HG03575 (cell line): ENCODE results near the gene CARM1.

ENCODE experiments used
- ATAC-seq: cut with Tn5 transposase; IDR thresholded peaks from one replicate; pipeline ENCODE4 v1.9.1; 2021; ENCODE audit not compliant: unreplicated experiment, insufficient number of reproducible peaks, low FRiP score; ENCODE audit errors: extremely low read depth

The CARM1 gene

DNA sequence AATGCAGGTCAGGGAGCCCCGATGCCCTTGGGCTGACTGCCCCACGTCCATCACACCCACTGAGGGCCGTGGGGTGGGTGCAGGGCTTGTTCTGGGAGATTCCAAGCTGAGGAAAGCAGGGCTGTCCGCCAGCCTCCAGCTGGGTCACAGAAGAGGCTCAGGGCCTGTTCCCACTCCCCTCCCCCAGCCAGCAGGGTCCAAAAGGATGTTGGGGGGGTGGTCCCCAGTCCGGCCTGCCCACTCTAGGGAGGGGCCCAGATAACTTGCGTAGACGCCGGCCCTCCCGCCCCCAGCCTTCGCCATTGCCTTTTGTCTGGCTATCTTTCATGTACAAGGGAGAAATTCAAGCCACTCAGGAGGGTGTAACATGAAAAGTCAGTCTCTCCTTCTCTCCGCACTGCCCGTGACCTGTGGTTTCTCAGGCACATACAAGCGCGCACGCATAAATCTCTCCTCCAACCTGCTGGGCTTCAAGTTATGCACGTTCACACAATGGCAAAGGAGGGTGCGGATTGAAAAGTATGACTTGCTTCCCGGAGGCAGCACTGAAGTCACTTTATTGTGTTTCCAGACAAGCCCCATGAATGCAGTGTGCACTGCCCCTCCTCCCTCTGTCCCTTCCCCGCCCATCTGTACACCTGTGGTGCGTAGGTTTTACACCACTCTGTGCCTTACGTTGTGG is 20.2 kb downstream of the CARM1 start:
- ATAC-seq: no peak

DNA sequence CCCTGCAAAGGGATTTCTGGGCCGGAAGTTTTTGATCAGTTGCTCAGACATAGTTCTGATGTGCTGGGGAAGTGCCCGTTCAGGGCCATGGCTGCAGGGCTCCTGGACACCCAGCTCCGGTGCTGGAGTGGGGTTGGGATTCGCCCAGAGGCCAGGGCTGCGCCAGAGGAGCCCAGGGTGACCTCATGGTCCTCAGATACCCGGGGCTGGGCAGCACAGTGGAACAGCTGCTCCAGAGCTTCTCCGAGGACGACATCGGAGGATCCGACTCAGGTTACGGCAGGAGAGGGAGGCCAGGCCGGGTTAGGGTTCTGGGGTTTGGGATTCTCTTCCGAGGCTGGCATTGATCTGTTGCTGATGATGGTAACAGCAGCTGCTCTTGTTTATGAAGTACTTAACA is 20.9 kb downstream of the CARM1 start:
- ATAC-seq: no peak

DNA sequence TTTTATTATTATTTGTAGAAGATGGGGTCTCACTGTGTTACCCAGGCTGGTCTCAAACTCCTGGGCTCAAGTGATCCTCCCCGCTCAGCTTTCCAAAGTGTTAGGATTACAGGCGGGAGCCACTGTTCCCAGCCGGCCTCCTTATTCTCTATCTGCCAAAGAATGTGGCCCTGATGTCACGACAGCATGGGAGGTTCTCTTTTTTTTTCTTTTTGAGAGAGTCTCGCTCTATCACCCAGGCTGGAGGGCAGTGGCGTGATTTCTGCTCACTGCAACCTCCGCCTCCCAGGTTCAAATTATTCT is 23.5 kb downstream of the CARM1 start:
- ATAC-seq: no peak

DNA sequence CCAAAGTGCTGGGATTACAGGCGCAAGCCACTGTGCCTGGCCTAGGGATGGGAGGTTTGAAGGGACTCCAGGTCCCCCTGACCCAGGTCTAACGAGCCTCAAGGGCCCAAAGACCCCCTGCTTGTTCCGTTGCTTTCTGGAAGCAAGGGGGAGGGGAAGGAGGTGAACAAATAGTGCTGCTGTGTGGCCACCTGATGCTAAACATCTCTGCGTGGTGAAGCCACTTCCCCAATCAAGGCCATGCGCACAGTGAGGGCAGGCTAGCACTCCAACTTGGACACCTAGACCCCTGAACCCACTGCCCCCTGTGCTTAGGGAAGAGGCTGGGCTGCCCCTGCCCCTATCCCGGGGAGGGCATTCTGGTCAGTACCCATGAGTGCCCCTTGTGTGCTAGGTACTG is 24.0 kb downstream of the CARM1 start:
- no peak for ATAC-seq

DNA sequence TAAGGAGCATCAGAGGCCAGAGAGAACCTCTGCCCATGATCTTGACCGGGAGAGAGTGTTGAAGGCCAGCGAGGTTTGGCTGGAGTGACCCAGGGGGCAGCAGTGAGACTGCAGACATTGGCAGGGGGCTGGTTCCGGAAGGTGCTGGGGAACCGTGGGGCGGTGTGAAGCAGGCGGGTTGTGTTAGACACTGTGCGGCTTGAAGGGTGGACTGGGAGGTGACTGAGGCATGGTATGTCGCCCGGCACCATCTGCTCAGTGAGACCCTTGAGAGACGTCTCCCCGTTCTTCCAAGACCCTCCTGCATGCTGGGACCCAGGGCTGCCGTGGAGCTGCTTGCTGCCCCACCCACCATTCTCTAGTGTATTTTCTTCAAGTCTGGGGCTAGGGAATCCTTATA is 24.6 kb downstream of the CARM1 start:
- no peak for ATAC-seq

DNA sequence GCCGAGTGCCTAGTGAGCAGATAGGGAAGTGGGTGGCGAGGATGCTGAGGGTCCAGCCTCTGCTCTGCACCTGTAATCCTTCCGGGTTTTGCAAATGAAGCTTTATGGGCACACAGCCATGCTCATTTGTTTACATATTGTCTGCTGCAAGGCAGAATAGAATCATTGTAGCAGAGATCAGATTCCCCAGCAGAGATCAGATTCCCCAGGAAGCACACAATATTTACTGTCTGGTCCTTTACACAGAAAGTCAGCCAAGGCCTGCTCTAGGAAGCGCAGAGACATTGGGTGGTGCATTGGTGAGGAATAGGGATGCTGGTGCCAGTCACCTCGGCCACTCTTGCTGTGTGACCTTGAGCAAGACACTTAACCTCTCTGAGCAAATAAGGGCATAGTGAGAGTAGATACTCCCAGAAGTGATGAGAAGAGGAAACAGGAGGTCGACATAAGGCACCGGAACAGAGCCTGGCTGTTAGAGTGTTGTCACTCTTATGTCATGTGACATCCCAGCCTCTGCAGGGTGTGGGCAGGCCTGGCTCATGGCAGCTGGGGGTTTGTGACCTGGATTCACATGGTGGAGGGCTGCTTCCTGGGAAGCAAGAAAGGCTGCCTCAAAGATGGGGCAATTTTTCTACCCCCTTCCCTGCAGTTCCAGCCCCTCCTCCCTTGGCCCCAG is 25.6 kb downstream of the CARM1 start:
- no peak for ATAC-seq

DNA sequence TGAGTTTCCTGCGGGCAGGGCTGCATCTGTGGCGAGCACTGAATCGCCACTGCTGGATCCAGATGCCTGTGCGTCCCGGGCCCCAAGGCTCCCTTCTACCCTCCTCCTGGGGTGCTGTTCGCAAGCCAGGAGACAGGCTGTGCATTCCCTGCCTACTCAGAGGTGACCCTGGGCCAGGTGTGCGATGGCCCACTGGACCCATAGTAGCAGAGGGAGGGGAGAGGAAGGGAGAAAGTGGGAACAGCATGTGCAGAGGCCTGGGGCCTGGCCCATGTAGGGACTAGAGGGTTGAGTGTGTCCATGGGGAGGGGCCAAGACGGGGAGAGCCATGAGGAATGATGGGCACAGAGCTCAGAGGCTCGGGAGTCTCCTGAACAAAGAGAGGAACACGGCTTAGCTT is 27.3 kb downstream of the CARM1 start:
- no peak for ATAC-seq

DNA sequence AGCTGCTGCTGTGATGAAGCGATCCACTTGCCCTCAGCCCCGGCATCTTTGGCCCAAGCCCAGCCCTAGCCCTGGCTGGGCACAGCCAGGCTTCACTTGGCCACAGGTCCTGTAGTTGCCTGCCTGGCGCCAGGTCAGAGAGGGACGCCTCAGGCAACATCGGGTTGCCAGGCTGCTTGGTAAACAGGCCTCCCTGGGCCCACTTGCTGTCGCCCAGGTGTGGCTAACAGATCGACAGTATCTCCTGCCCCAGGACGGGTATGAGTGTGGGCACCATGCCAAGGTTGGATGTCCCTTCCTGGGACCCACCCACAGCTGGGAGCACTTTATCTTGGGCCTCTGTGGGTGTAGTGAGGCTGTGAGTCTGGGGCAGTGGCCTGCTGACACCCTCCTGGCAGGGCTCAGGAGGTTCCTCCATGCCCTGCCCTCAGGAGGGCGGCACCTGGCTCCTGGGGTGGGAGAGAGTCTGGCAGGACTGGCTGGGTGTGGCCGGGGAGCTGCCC is 27.8 kb downstream of the CARM1 start:
- no peak for ATAC-seq

DNA sequence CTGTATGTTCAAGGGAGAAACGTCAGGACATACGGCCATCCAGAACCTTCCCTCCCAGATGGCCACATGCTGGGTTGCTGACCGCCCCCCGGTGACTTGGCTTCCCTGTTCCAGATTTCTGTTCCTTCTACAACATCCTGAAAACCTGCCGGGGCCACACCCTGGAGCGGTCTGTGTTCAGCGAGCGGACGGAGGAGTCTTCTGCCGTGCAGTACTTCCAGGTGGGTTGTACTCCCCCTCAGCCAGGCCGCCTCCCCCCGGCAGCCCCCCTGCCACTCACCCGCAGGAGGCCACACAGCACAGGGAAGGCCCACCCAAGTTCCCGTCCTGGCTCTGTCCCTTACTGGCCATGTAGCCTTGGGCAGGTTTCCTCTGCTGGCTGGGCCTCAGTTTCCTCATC is 36.6 kb downstream of the CARM1 start:
- ATAC-seq: no peak

DNA sequence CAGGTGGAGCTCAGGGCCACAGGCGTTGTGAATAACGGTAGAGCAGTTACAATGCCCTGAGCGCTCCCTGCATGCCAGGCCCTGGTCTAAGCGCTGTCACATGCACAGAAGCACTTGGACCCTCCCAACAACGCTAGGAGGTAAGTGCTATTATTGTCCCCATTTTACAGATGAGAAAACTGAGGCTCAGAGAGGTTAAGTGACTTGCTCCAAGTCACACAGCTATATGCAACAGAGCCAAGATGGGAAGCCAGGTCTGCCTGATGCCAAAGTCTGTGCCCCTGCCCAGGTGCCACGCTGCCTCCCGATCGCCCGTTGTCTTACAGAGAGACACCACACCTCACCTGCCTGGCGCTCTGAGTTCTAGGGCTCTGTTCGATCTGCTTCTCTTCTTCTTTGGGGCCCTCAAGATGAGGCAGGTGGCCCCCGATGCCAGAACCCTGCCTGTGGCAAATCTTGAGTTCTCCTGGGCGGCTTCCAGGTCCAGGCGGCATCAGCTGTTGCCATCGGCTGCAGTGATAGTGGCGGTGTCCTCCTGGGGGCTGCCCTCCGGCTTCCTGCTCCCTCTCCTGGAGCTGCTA is 37.1 kb downstream of the CARM1 start:
- ATAC-seq: no peak

DNA sequence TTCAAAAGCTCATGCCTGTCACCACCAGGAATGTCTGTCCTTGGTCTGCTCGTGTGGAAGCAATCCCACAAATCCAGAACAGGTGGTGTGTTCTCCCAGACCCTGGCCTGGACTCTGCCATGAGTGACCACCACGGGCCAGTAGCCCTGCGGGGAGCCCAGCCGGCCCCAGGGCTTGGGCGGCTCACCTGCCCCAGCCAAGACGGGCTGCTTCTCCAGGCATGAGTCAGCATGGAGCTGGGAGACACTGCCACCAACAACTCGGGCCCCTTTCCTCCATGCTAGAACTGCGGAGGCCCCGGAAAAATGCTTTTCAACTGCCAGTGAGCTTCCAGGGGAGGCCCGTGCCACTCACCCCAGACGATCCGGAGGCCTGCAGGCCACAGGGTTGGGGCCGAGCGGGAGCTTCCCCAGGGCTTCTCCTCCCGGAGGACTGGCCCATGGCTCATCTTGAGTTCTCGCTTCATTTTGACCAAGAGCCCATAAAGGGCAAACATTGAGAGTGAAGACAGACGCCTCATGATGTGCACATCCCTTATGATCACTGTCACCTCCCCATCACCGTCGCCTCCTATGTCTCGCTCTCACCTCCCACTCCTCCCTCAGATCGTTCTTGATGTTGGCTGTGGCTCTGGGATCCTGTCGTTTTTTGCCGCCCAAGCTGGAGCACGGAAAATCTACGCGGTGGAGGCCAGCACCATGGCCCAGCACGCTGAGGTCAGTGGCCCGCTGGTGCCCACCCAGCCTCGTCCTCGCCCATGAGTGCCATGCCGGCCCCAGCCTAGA is 40.4 kb downstream of the CARM1 start:
- ATAC-seq: no peak

DNA sequence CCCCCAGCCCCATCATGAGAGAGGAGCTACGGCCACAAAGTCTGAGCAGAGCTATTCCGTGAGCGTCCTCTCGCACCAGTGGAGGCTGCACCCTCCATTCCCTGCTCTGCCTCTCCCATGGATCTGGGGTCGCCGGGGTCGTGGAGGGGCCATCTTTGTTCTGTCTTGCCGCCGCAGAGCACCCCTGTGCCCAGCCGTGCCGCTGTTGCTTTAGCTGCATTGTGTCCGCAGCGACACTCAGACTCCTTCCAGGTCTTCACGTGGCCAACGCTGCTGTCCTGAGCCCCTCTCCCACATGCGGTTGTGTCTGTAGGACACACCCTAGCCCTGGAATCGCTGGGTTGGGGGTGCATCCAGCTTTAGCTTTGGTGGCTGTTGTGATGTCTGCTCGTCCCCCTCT is 41.3 kb downstream of the CARM1 start:
- no peak for ATAC-seq

DNA sequence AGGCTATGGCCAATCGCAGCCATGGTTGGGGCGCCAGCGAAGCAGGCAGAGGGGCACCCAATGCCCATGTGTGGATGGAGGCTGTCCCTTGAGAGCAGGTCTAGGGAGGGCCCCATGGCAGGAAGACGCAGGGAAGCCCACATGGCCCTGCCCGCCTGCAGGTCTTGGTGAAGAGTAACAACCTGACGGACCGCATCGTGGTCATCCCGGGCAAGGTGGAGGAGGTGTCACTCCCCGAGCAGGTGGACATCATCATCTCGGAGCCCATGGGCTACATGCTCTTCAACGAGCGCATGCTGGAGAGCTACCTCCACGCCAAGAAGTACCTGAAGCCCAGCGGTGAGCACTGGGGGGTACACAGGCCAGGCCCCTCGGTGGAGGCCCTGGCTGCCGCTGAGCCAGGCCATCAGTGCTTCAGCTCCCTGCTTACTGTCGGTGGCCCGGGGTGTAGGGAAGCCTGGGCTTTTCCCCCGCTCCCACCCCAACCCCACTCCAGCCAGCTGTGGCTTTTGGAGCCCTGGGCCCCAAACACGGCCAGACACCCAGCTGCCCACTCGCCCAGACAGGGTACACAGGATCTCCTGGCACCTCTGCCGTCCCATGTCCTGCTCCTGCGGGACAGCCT is 42.5 kb downstream of the CARM1 start:
- no peak for ATAC-seq

DNA sequence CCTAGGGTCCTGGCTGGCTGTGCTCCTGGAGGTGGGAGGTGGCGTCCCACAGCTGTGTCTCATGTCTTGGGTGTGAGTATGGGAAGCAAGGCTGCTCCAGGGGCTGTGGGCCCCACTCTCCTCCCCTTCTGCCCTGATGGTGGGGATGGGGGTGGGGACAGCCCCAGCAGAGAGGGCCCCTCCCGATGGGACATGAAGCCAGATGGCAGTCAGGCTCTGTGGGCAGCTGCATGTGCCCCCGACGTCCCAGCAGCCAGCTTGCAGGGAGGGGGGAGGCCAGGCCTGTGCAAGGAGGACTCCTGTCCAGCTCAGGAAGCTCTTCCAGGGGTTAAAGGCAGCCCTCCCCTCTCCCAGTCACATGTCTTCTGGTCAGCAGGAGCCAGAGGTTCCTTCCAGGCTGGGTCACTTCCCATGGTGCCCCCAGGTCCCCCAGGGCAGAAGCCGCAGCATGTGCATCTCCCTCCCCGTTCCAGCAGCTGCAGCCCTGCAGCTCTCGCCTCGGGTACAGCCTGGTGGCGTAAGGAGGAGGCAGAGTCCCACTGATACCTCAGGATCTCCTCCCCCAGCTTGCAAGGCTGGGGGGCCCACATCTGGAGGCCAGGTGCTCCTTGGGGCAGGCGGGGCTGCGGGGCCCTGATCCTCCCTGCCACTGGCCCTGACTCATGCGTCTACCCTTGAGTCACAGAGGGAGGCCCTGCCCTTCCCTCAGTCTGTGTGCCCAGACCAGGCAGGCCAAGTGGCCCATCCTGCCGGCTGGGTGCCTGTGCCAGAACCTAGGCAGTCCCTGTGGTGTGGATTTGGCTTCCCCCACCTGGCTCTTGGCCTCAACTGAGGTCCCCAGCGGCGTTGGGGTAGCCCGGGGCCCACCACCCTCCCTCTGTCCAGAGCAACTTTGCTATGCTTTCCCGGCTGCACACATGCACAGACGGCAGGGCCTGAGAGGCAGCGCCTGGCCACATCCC is 44.1 kb downstream of the CARM1 start:
- no peak for ATAC-seq

DNA sequence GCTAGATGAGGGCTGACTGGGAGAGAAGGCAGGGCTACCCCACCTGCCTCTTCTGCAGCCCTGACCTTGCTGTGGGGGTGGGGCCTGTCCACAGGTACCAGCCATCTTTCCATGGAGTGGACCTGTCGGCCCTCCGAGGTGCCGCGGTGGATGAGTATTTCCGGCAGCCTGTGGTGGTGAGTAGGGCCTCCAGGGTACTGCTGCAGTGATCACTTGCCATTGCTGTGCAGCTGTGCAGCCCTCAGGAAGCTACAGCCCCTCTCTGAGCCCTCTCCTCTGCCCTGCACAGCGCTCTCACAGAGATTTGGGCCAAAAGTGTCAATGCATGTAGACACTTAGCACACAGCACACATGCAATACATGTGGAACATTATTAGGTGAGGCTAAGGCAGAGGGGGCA is 45.2 kb downstream of the CARM1 start:
- ATAC-seq: no peak

DNA sequence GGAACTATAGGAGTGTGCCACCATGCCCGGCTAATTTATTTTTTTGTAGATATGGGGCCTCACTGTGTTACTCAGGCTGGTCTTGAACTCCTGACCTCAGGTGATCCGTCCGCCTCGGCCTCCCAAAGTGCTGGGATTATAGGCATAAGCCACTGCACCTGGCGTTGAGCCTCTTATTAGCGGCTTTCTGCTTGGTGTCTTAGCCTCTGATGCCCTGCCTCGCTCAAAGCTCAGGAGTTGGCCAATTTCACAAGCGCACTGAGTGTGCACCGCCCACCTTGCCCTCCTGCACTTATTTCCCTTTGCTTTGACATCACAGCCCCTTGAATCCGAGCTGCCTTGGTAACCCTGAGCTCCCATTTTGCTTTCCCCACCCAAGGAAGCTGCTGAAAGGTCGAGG is 47.0 kb downstream of the CARM1 start:
- ATAC-seq: no peak

DNA sequence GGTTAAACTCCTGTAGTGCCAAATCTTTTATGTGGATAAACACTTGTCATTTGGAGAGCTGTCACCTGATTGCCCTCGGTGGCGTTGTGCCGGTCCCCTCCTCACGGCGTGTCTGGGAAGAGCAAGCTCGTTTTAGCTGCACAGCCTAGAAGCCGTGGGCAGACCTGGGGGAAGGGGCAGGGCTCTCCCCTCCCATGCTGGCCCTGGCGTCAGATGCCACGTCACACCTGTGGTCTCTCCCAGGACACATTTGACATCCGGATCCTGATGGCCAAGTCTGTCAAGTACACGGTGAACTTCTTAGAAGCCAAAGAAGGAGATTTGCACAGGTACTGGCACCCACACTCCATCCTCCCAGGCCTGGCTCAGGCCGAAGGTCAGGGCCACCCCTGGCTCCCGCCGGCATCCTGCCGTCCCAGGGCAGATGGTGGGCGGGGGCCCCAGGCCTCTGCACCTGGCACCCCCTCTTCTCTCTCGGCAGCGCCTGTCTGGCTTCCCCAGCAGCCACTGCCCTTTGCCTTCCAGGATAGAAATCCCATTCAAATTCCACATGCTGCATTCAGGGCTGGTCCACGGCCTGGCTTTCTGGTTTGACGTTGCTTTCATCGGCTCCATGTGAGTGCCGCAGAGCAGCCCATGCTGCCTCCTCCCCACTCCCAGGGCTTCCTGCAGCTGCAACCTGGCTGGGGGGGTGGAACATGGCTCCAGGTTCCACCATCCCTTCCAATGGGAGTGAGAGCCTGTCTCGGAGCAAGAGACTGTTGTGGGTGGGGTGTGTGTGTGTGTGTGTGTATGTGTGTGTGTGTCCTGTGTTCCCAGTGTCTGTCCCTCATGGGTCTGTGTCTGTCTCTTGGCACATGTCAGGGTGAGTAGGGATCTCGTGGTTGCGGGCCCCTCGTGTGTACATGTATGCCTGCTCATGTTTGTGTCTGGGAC is 48.3 kb downstream of the CARM1 start:
- no peak for ATAC-seq
